Activated naive CD4-positive, alpha-beta T cell treated with anti-CD3 and anti-CD28 coated beads for 36 hours (primary cell): Measurements from ENCODE around the gene TMC4. TPM values are rescaled to one million over a fixed set of nuclear protein-coding genes. Genes with fewer than 3 reads are reported as not detected.
"Not testable (repeated sequence)": the region's sequence is repeated elsewhere in the genome, so short reads cannot be mapped to it uniquely, and the experiment has no call there.

Experiments used
- CTCF ChIA-PET: fragments of 350-600 bp; sonication (Branson Sonifier 250); formaldehyde crosslinking; loops from one replicate; lab custom pipeline; 2021; ENCODE audit warnings: antibody characterized with exemption; lab: Charles Lee
- DNase-seq: peaks from one replicate; pipeline ENCODE4 v3.0.0-alpha.2; 2020
- H3K27ac Mint-ChIP-seq: one replicate; pipeline ENCODE4 v1.8.0; 2021; ENCODE audit warnings: mild to moderate bottlenecking, mixed read lengths
- H3K27me3 Mint-ChIP-seq: one replicate; pipeline ENCODE4 v1.8.0; 2021; ENCODE audit warnings: low read depth, mixed read lengths
- H3K36me3 Mint-ChIP-seq: one replicate; pipeline ENCODE4 v1.8.0; 2021; ENCODE audit warnings: low read depth, mixed read lengths
- H3K4me1 Mint-ChIP-seq: one replicate; pipeline ENCODE4 v1.8.0; 2021; ENCODE audit warnings: low read depth, mixed read lengths
- H3K4me3 Mint-ChIP-seq: one replicate; pipeline ENCODE4 v1.8.0; 2021; ENCODE audit warnings: mild to moderate bottlenecking, moderate library complexity, mixed read lengths
- H3K9me3 Mint-ChIP-seq: one replicate; pipeline ENCODE4 v1.8.0; 2021; ENCODE audit warnings: mixed read lengths
- intact Hi-C: fragments of 100-400 bp; cut with micrococcal nuclease; formaldehyde crosslinking; loops from one replicate; pipeline ENCODE4 v1.15.1; 2023
- total RNA-seq, 2 experiments: library from RNA; stranded (reverse); gene quantifications; one replicate each; pipeline ENCODE4 v1.2.3, GENCODE V29; 2021

Gene TMC4
- total RNA-seq, 2 experiments from 2014 or later, result 0.24 TPM; not detected in 1

DNA sequence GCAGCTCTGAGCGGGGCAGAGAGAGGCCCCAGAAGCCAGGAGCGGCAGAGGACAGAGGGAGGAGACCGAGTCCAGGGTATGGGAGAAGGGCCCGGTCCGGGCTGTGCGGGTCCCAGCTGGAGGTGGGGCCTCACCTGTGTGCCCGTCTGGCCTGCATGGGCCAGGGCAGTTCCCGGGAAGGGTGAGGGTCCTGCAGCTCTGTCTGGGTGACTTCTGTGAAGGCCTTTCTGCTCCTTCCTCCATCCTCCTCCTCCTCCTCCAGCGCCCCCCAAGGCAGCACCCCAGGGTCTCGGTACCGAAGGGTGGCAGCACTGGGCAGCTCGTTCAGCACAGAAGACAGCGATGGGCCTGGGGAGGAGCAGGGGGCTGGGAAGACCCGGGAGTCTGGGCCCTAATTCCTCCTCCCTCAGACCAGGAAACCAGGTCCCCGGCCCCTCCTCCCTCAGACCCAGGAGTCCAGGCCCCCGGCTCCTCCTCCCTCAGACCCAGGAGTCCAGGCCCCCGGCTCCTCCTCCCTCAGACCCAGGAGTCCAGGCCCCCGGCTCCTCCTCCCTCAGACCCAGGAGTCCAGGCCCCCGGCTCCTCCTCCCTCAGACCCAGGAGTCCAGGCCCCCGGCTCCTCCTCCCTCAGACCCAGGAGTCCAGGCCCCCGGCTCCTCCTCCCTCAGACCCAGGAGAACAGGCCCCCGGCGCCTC is 1.1 kb downstream of the TMC4 start:
- H3K4me3 Mint-ChIP-seq, H3K27me3 Mint-ChIP-seq, H3K9me3 Mint-ChIP-seq, intact Hi-C loops, H3K36me3 Mint-ChIP-seq, H3K27ac Mint-ChIP-seq, CTCF ChIA-PET, H3K4me1 Mint-ChIP-seq, DNase-seq: not testable (repeated sequence)

DNA sequence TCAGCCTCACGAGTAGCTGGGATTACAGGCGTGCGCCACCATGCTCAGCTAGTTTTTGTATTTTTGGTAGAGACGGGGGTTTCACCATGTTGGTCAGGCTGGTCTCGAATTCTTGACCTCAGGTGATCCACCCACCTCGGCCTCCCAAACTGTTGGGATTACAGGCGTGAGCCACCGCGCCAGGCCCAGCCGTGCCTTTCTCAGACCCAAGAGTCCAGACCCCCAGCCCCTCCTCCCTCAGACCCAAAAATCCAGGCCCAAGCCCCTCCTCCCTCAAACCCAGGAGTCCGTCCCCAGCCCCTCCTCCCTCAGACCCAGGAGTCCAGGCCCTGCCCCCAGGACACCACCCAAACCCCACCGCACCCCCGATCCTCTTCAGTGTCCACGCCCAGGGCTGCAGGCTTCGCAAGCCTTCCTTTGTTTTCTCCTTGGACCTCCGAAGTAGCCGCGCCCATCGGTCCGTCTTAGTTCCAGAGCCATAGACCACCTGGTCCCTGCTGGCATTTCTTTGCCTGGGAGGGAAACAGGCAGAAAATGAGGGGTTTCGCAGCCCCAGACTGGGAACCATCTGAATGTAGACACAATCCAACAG is 3.7 kb downstream of the TMC4 start:
- Mint-ChIP-seq H3K4me1 (peaks cover 16% of the 10 kb centered on the region), H3K27me3 (peaks cover 6% of the 10 kb centered on the region), H3K36me3 (no peaks in the 10 kb centered on the region), H3K4me3 (no peak overlapping the region), H3K27ac (no peak overlapping the region), H3K9me3 (no peaks in the 10 kb centered on the region)
- intact Hi-C loops, result loop anchor here (10.0 kb wide), 1 partner anchor 276 kb away; the partner anchor contains the start of gene LENG8
- no peak for DNase-seq
- CTCF ChIA-PET, result interaction anchor here (0.9 to 2.7 kb wide), 3 partner anchors 60 to 155 kb away, joined by 3 to 13 read pairs (median 3); no protein-coding TSS in a partner anchor

DNA sequence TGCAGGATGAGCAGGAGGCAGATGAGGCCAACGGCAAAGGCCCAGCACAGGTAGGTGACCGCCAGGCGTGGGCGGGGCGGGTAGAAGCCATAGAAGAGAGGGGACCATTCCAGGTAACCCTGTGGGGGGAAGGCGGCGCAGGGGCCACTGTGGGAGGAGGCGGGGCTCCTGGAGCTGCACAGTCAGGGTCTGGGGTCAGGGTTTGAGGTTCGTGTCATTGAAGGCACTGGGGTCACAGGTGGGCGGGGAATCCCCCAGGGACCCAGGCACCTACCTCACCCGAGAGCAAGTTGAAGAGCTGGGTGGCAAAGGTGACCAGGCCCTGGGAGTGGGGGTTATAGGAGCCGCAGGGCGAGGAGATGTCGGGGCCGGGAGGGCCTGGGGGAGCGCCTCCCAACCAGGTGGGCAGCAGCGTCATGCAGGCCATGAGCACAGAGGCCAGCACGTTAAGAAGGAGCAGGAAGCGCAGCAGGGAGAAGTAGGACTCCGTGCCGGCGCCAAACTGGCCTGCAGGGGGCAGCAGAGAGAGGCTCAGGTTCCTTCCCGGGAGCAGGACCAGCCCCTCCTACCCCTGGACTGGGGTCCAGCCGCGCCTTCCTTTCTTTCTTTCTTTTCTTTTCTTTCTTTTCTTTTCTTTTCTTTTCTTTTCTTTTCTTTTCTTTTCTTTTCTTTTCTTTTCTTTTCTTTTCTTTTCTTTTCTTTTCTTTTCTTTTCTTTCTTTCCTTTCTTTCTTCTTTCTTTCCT is 4.6 kb downstream of the TMC4 start:
- DNase-seq, result peak; percentile 96
- H3K27me3 Mint-ChIP-seq, result peaks cover 7% of the 10 kb centered on the region
- intact Hi-C loops, result loop anchor here (1.0 to 10.0 kb wide), 3 partner anchors 63 to 276 kb away; partner anchors contain the start of gene LENG8
- H3K4me1 Mint-ChIP-seq, result peaks cover 19% of the 10 kb centered on the region
- H3K4me3 Mint-ChIP-seq, result no peak overlapping the region
- no peak overlapping the region for H3K27ac Mint-ChIP-seq
- H3K36me3 Mint-ChIP-seq, result no peaks in the 10 kb centered on the region
- no peaks in the 10 kb centered on the region for H3K9me3 Mint-ChIP-seq
- CTCF ChIA-PET, result interaction anchor here (1.6 to 2.7 kb wide), 3 partner anchors 38 to 98 kb away, joined by 5 to 13 read pairs (median 5); no protein-coding TSS in a partner anchor

GRCh38 chr19:54165222-54165621 is 7.7 kb downstream of the TMC4 start:
- intact Hi-C loops, result loop anchor here (10.0 kb wide), 1 partner anchor 280 kb away; the partner anchor contains the start of gene LENG8
- CTCF ChIA-PET, result interaction anchor here (0.9 kb wide), 1 partner anchor 24 kb away, joined by 4 read pairs; the partner anchor contains the start of gene MBOAT7
- peaks cover 39% of the 10 kb centered on the region for H3K4me1 Mint-ChIP-seq

GRCh38 chr19:54164369-54165068 is 8.4 kb downstream of the TMC4 start:
- peaks cover 9% of the 10 kb centered on the region for H3K27me3 Mint-ChIP-seq
- CTCF ChIA-PET, result interaction anchor here (0.9 kb wide), 1 partner anchor 25 kb away, joined by 4 read pairs; the partner anchor contains the start of gene MBOAT7
- H3K36me3 Mint-ChIP-seq, result peaks cover under 1% of the 10 kb centered on the region
- peak overlapping the region; percentile 38 for H3K4me3 Mint-ChIP-seq
- no peak overlapping the region for H3K27ac Mint-ChIP-seq
- intact Hi-C loops, result loop anchor here (10.0 kb wide), 1 partner anchor 280 kb away; the partner anchor contains the start of gene LENG8
- peak; percentile 56 for DNase-seq
- peaks cover 42% of the 10 kb centered on the region for H3K4me1 Mint-ChIP-seq
- H3K9me3 Mint-ChIP-seq, result no peaks in the 10 kb centered on the region

More at GRCh38 chr19:54165222-54165621, 7.7 kb downstream of the TMC4 start:
- H3K27me3 Mint-ChIP-seq, result peaks cover 9% of the 10 kb centered on the region
- H3K4me3 Mint-ChIP-seq, result no peak overlapping the region
- no peaks in the 10 kb centered on the region for H3K36me3 Mint-ChIP-seq
- H3K9me3 Mint-ChIP-seq, result no peaks in the 10 kb centered on the region
- H3K27ac Mint-ChIP-seq, result no peak overlapping the region
- DNase-seq, result no peak

GRCh38 chr19:54162884-54163283 is 10.1 kb downstream of the TMC4 start:
- DNase-seq, result no peak
- CTCF ChIA-PET, result no interaction called here
- no peak overlapping the region for H3K27ac Mint-ChIP-seq
- no peaks in the 10 kb centered on the region for H3K9me3 Mint-ChIP-seq
- intact Hi-C loops, result loop anchor here (10.0 kb wide), 1 partner anchor 282 kb away; the partner anchor contains the start of gene LENG8
- peaks cover 9% of the 10 kb centered on the region for H3K27me3 Mint-ChIP-seq
- H3K4me3 Mint-ChIP-seq, result no peak overlapping the region
- peaks cover 45% of the 10 kb centered on the region for H3K4me1 Mint-ChIP-seq
- peaks cover 5% of the 10 kb centered on the region for H3K36me3 Mint-ChIP-seq

- Mint-ChIP-seq H3K4me1 (peaks cover 45% of the 10 kb centered on the region), H3K27me3 (peaks cover 9% of the 10 kb centered on the region), H3K27ac (no peak overlapping the region), H3K36me3 (peaks cover 5% of the 10 kb centered on the region), H3K9me3 (no peaks in the 10 kb centered on the region), H3K4me3 (peak overlapping the region; percentile 74)
- peak; percentile 89 for DNase-seq
- intact Hi-C loops, result loop anchor here (10.0 kb wide), 1 partner anchor 282 kb away; the partner anchor contains the start of gene LENG8
- CTCF ChIA-PET, result no interaction called here
These were observed 10.6 kb downstream of the TMC4 start for GRCh38 chr19:54162241-54162805.

GRCh38 chr19:54160854-54161253 is 12.1 kb downstream of the TMC4 start:
- peaks cover 54% of the 10 kb centered on the region for H3K4me1 Mint-ChIP-seq
- no peaks in the 10 kb centered on the region for H3K9me3 Mint-ChIP-seq
- intact Hi-C loops, result loop anchor here (10.0 kb wide), 1 partner anchor 284 kb away; the partner anchor contains the start of gene LENG8
- H3K27me3 Mint-ChIP-seq, result peaks cover 9% of the 10 kb centered on the region
- H3K27ac Mint-ChIP-seq, result no peak overlapping the region
- H3K36me3 Mint-ChIP-seq, result peaks cover 13% of the 10 kb centered on the region
- CTCF ChIA-PET, result interaction anchor here (0.6 kb wide), 1 partner anchor 24 kb away, joined by 3 read pairs; no protein-coding TSS in a partner anchor
- no peak for DNase-seq
- peak overlapping the region; percentile 100 for H3K4me3 Mint-ChIP-seq

DNA sequence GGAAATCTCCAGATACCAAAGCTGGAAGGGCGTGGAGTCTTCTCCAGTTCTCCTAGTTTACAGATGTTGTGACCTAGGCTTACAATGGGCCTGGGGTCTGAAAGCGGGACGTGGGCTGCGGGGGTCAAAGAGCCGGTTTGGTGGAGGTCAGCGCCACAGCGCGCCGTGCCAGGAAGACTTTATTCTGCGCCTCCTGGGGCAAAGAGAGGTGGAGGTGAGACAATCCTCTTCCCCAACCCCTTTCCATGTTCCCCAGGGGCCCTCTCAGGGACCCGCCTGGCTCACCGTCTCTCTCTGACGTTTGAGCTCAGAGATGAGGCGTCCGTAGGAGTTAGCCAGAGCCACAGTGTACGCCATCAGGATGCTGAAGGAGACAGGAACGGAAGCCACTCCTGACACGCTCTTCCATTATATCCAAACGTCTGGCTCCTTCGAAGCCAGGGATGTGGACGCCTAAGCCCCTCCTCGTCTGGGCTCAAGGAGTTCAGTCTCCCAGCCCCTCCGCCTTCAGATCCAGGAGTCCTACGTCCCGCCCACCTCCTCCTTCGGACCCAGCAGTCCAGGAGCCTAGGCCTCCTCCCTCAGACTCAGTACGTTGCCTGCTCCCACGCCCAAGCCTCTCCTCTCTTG is 12.7 kb downstream of the TMC4 start:
- Mint-ChIP-seq H3K9me3 (no peaks in the 10 kb centered on the region), H3K27me3 (peaks cover 9% of the 10 kb centered on the region), H3K36me3 (peaks cover 14% of the 10 kb centered on the region), H3K27ac (peak overlapping the region; percentile 92), H3K4me3 (peak overlapping the region; percentile 100), H3K4me1 (peaks cover 56% of the 10 kb centered on the region)
- CTCF ChIA-PET, result interaction anchor here (0.9 kb wide), 1 partner anchor 29 kb away, joined by 7 read pairs; the partner anchor contains the start of gene MBOAT7
- intact Hi-C loops, result loop anchor here (10.0 kb wide), 1 partner anchor 285 kb away; the partner anchor contains the start of gene LENG8
- DNase-seq, result peak; percentile 21

GRCh38 chr19:54159352-54160181 is 13.4 kb downstream of the TMC4 start, which contains the start of gene LENG1:
LENG1 (minus strand) TSS chr19:54159721; CDS start chr19:54159695, 26 bp downstream.
- CTCF ChIA-PET, result interaction anchor here (0.9 to 1.1 kb wide), 2 partner anchors 16 to 30 kb away, joined by 3 to 7 read pairs; partner anchors contain the start of gene MBOAT7
- Mint-ChIP-seq H3K27ac (peak within 1 kb of the TSS; percentile 99), H3K27me3 (peaks cover 7% of the 10 kb centered on the region), H3K9me3 (no peaks in the 10 kb centered on the region), H3K36me3 (peaks cover 20% of the 10 kb centered on the region), H3K4me1 (peaks cover 58% of the 10 kb centered on the region), H3K4me3 (peak within 1 kb of the TSS; percentile 100)
- intact Hi-C loops, result loop anchor here (1.0 to 10.0 kb wide), 7 partner anchors 22 to 305 kb away; partner anchors contain the start of genes CNOT3, LENG8, NDUFA3 and PRPF31
- DNase-seq, result peak; percentile 100
